GM18520 (cell line): ENCODE measurements around the gene CDK5RAP1.
"Not testable (repeated sequence)": the region's sequence is repeated elsewhere in the genome, so short reads cannot be mapped to it uniquely, and the experiment has no call there.

ENCODE experiments used
- ATAC-seq: cut with Tn5 transposase; IDR thresholded peaks from one replicate; pipeline ENCODE4 v1.9.1; 2021; ENCODE audit not compliant: unreplicated experiment

The CDK5RAP1 gene

GRCh38 chr20:33401184-33401920 lies at the start of gene CDK5RAP1:
Gene CDK5RAP1, minus strand, starts transcription at chr20:33401519. Its CDS starts 4,455 bp downstream, at chr20:33397064.
- ATAC-seq, result no peak

- no peak for ATAC-seq
Measured at GRCh38 chr20:33450867-33451266, 49.5 kb upstream of the CDK5RAP1 start.

- no peak for ATAC-seq
Measured at GRCh38 chr20:33445881-33446625, 44.7 kb upstream of the CDK5RAP1 start.

- ATAC-seq, result no peak
Measured at GRCh38 chr20:33444797-33445560, 43.7 kb upstream of the CDK5RAP1 start.

- ATAC-seq, result peak; percentile 63
Measured at GRCh38 chr20:33443512-33444239, 42.4 kb upstream of the CDK5RAP1 start, which contains the start of gene SNTA1. Gene SNTA1, minus strand, starts transcription at chr20:33443763. Its CDS starts 143 bp downstream, at chr20:33443620.

- ATAC-seq, result no peak
Measured at GRCh38 chr20:33443006-33443511, 41.7 kb upstream of the CDK5RAP1 start.

GRCh38 chr20:33442136-33443005 lies 41.1 kb upstream of the CDK5RAP1 start:
- ATAC-seq, result no peak

- no peak for ATAC-seq
Measured at GRCh38 chr20:33441142-33441955, 40.0 kb upstream of the CDK5RAP1 start.

- not testable (repeated sequence) for ATAC-seq
Measured at GRCh38 chr20:33440562-33440961, 39.2 kb upstream of the CDK5RAP1 start.

- no peak for ATAC-seq
Measured at GRCh38 chr20:33438481-33438880, 37.2 kb upstream of the CDK5RAP1 start.

- no peak for ATAC-seq
Measured at GRCh38 chr20:33437141-33437911, 36.0 kb upstream of the CDK5RAP1 start.

- no peak for ATAC-seq
Measured at GRCh38 chr20:33434434-33434833, 33.1 kb upstream of the CDK5RAP1 start.

- ATAC-seq, result no peak
Measured at GRCh38 chr20:33433465-33434234, 32.3 kb upstream of the CDK5RAP1 start.

- no peak for ATAC-seq
Measured at GRCh38 chr20:33431797-33432381, 30.6 kb upstream of the CDK5RAP1 start.

- not testable (repeated sequence) for ATAC-seq
Measured at GRCh38 chr20:33423875-33424274, 22.6 kb upstream of the CDK5RAP1 start.

- ATAC-seq, result no peak
Measured at GRCh38 chr20:33423141-33423834, 22.0 kb upstream of the CDK5RAP1 start.
